ENCODE measurements around the gene RBM15. TPM values are rescaled to one million over a fixed set of nuclear protein-coding genes. Genes with fewer than 3 reads are reported as not detected.
A peak's percentile ranks its signal among the peaks of the same experiment; 100 is the strongest.

Gene RBM15
- total RNA-seq, 1 donor from 2014 or later = 20.4 TPM

- Mint-ChIP-seq H3K4me3 (ENCODE audit: unreplicated experiment) (no peak overlapping the region), H3K27me3 (ENCODE audit: low read depth, unreplicated experiment) (no peaks in the 10 kb centered on the region), H3K36me3 (ENCODE audit: low read depth, unreplicated experiment) (peaks cover 8% of the 10 kb centered on the region), H3K27ac (ENCODE audit: unreplicated experiment) (peak overlapping the region; percentile 86), H3K4me1 (ENCODE audit: low read depth, unreplicated experiment) (peaks cover 15% of the 10 kb centered on the region), H3K9me3 (ENCODE audit: unreplicated experiment) (no peaks in the 10 kb centered on the region)
- H3K4me2 ChIP-seq (ENCODE audit: low read length) = peak overlapping the region; percentile 99
- H3K4me3 ChIP-seq (ENCODE audit: insufficient read depth, low read depth, low read length) = peak overlapping the region; percentile 96
- DNase-seq (ENCODE audit: low read depth) (no peak), FAIRE-seq (no peak)
- H4K20me1 ChIP-seq (ENCODE audit: insufficient read depth, low read length) = peaks cover 30% of the 10 kb centered on the region
- TF ChIP-seq EZH2 (IDR thresholded peaks at IDR 0.05; ENCODE audit: insufficient read depth, low read length) (no peak), CTCF (IDR thresholded peaks at IDR 0.05; ENCODE audit: insufficient read depth, low read depth, low read length) (no peak)
- H3K79me2 ChIP-seq (ENCODE audit: insufficient read depth, low read length) = peaks cover 35% of the 10 kb centered on the region
- H3K4me1 ChIP-seq (ENCODE audit: insufficient read depth, low read length) = peaks cover 26% of the 10 kb centered on the region
- peak overlapping the region; percentile 98 for H3K9ac ChIP-seq (ENCODE audit: low read length)
- no peaks in the 10 kb centered on the region for H3K9me3 ChIP-seq (ENCODE audit: insufficient read depth, low read depth, low read length)
- peaks cover 4% of the 10 kb centered on the region for H3K36me3 ChIP-seq (ENCODE audit: insufficient read depth, low read length)
- H2AFZ ChIP-seq (ENCODE audit: low read depth, low read length) = peak overlapping the region; percentile 85
- no peaks in the 10 kb centered on the region for H3K27me3 ChIP-seq (ENCODE audit: insufficient read depth, low read length)
- H3K27ac ChIP-seq (ENCODE audit: low read depth, low read length) = peak overlapping the region; percentile 97
These were observed 1.4 kb upstream of the RBM15 start for GRCh38 chr1:110337704-110338308.

GRCh38 chr1:110338309-110338885 lies 780 bp upstream of the RBM15 start:
- no peaks in the 10 kb centered on the region for H3K27me3 Mint-ChIP-seq (ENCODE audit: low read depth, unreplicated experiment)
- no peak overlapping the region for H3K4me3 Mint-ChIP-seq (ENCODE audit: unreplicated experiment)
- DNase-seq (ENCODE audit: low read depth) = no peak

More at GRCh38 chr1:110338309-110338885, 780 bp upstream of the RBM15 start:
- Histone ChIP-seq H3K9me3 (ENCODE audit: insufficient read depth, low read depth, low read length) (no peaks in the 10 kb centered on the region), H3K4me1 (ENCODE audit: insufficient read depth, low read length) (peaks cover 26% of the 10 kb centered on the region), H3K36me3 (ENCODE audit: insufficient read depth, low read length) (peaks cover 4% of the 10 kb centered on the region), H3K4me2 (ENCODE audit: low read length) (peak overlapping the region; percentile 99), H3K4me3 (ENCODE audit: insufficient read depth, low read depth, low read length) (peak overlapping the region; percentile 96), H3K27me3 (ENCODE audit: insufficient read depth, low read length) (no peaks in the 10 kb centered on the region), H3K79me2 (ENCODE audit: insufficient read depth, low read length) (peaks cover 41% of the 10 kb centered on the region), H3K9ac (ENCODE audit: low read length) (peak overlapping the region; percentile 98), H2AFZ (ENCODE audit: low read depth, low read length) (peak overlapping the region; percentile 85), H4K20me1 (ENCODE audit: insufficient read depth, low read length) (peaks cover 36% of the 10 kb centered on the region), H3K27ac (ENCODE audit: low read depth, low read length) (peak overlapping the region; percentile 97)
- no peak for FAIRE-seq
- Mint-ChIP-seq H3K4me1 (ENCODE audit: low read depth, unreplicated experiment) (peaks cover 20% of the 10 kb centered on the region), H3K9me3 (ENCODE audit: unreplicated experiment) (no peaks in the 10 kb centered on the region), H3K36me3 (ENCODE audit: low read depth, unreplicated experiment) (peaks cover 8% of the 10 kb centered on the region), H3K27ac (ENCODE audit: unreplicated experiment) (peak overlapping the region; percentile 86)
- TF ChIP-seq EZH2 (IDR thresholded peaks at IDR 0.05; ENCODE audit: insufficient read depth, low read length) (no peak), CTCF (IDR thresholded peaks at IDR 0.05; ENCODE audit: insufficient read depth, low read depth, low read length) (peak; percentile 15)
